ENCODE data around the gene ADRA2B.

Gene ADRA2B

GRCh38 chr2:96103761-96104486 is 12.4 kb downstream of the ADRA2B start:
- no peak for TF ChIP-seq ZFX (IDR thresholded peaks at IDR 0.05)
- no peak for TF ChIP-seq CTCF (conservative IDR thresholded peaks at IDR 0.05)

GRCh38 chr2:96103187-96103601 is 13.2 kb downstream of the ADRA2B start:
- TF ChIP-seq CTCF (conservative IDR thresholded peaks at IDR 0.05): no peak
- no peak for TF ChIP-seq ZFX (IDR thresholded peaks at IDR 0.05)
- H3K27ac ChIP-seq: no peak overlapping the region

More at GRCh38 chr2:96103761-96104486, 12.4 kb downstream of the ADRA2B start:
- H3K27ac ChIP-seq: no peak overlapping the region

DNA sequence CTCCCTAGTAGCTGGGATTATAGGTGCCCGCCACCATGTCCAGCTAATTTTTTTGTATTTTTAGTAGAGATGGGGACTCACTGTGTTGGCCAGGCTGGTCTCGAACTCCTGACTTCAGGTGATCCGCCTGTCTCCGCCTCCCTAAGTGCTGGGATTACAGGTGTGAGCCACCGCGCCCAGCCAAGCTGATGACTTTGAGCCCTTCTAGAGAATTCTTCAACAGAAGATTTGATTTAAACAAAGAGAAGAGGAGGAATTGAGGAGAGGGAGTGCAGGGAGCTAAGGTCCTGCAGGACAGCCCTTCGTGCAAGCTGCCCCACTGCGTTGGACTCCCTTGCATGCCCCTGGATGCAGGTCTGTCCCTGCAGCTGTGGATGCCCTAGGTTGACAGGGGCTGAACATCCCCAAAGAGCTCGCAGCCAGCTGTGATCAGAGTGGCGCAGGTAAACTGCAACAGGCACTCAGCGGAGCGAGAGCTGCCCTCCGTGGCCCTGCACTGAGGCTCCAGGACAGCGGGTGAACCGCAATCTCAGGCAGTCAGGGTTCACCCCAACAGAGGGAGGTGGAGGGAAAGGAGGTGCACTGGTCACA is 13.7 kb downstream of the ADRA2B start:
- H3K27ac ChIP-seq: no peak overlapping the region
- TF ChIP-seq ZFX (IDR thresholded peaks at IDR 0.05): no peak
- no peak for TF ChIP-seq CTCF (conservative IDR thresholded peaks at IDR 0.05)

GRCh38 chr2:96100893-96101304 is 15.5 kb downstream of the ADRA2B start:
- TF ChIP-seq ZFX (IDR thresholded peaks at IDR 0.05): no peak
- no peak for TF ChIP-seq CTCF (conservative IDR thresholded peaks at IDR 0.05)
- no peak overlapping the region for H3K27ac ChIP-seq

GRCh38 chr2:96099861-96100798 is 16.2 kb downstream of the ADRA2B start:
- no peak overlapping the region for H3K27ac ChIP-seq
- TF ChIP-seq CTCF (conservative IDR thresholded peaks at IDR 0.05): no peak
- no peak for TF ChIP-seq ZFX (IDR thresholded peaks at IDR 0.05)

DNA sequence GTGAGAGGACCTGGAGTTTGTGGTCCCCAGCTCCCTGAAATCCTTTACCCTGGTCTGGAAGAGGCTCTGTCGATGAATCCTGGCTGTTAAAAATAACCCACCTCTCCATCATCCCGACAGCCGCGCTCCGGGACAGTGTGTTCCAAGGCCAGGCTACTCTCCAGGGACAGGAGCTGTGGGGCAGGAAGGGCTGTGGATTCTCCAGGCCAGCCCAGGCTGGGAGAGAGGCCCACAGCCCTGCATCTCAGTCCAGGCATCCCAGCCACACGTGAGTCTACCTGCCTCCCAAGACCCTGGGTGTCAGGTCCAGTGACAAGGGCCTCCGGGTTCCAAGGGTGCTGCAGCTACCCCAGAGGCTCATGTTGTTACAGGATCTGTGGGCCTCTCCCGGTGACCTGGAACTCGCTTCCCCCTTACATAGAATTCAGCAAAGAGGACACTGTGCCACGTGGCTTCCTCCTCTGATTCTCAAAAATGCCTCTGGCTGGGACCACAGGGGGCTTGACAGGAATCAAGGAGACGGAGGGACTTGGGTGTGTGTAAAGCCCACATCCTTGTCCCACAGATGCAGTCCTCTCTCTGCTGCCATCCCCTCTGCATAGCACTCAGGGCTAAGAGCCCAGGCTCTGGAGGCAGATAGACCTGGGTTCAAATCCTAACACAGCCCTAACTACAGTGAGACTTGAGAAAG is 17.3 kb downstream of the ADRA2B start:
- no peak overlapping the region for H3K27ac ChIP-seq
- no peak for TF ChIP-seq ZFX (IDR thresholded peaks at IDR 0.05)
- TF ChIP-seq CTCF (conservative IDR thresholded peaks at IDR 0.05): no peak

Data from C4-2B (cell line).